ENCODE results near the gene PRLH. TPM values are rescaled to one million over a fixed set of nuclear protein-coding genes. Genes with fewer than 3 reads are reported as not detected.

The PRLH gene
- total and polyA plus RNA-seq, 2 of the 13 experiments (the other 11 are each of a cell fraction or from before 2014, with no cell fraction given) = not detected

DNA sequence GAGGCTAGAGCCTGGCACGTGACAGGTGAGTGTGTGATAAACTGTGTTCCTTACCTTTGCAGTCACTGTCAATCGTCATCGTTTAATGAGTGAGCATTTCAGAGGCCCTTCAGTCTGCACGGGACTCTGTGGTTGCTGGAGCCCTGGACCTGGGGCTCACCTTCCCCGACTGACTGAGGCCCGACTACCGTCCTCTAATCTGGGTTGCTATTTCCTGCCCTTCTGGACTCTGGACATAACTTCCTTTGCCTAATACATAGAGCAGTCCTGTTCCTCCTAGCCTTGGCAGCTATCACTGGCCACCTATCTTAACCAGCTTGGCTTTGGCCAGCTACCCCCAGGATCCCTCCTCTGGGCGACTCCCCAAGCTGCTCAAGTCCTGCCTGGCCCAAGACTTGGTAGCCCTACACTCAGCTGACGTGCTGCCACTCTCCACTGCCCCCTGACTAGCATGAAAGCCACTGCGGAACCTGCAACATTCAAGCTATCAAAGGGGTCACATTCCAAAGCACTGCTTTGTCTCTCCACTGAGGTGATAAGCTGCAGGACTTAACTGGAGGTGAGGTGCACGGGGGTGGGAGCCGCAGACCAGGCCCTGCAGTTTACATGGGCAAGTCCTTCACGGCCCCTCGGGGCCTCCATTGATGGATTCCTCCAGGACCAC, 35.2 kb downstream of the PRLH start (continued):
- TF ChIP-seq RFXAP (CRISPR knock-in tag; IDR thresholded peaks at IDR 0.05; ENCODE audit: borderline replicate concordance) = 0 out of 2 replicates have a peak, but pooled peaks have one; percentile 49
- peak; percentile 59 for TF ChIP-seq ELF1 (CRISPR knock-in tag; IDR thresholded peaks at IDR 0.05)
- TF ChIP-seq ZNF773 (CRISPR knock-in tag; IDR thresholded peaks at IDR 0.05; ENCODE audit: borderline replicate concordance) = no peak
- peak; percentile 75 for TF ChIP-seq ZNF264 (CRISPR knock-in tag; IDR thresholded peaks at IDR 0.05)
- 0 out of 2 replicates have a peak, but pooled peaks have one; percentile 34 for TF ChIP-seq HMG20B (CRISPR knock-in tag; conservative IDR thresholded peaks at IDR 0.05)
- TF ChIP-seq RCOR2 (CRISPR knock-in tag; IDR thresholded peaks at IDR 0.05) = peak; percentile 77
- 0 out of 2 replicates have a peak, but pooled peaks have one; percentile 19 for TF ChIP-seq MXD4 (CRISPR knock-in tag; IDR thresholded peaks at IDR 0.05)
- peak; percentile 72 for TF ChIP-seq ZSCAN9 (CRISPR knock-in tag; IDR thresholded peaks at IDR 0.05; ENCODE audit: borderline replicate concordance)
- no peak for TF ChIP-seq SRSF1 (optimal IDR thresholded peaks at IDR 0.05; ENCODE audit: low read depth, low read length)
- peak; percentile 85 for TF ChIP-seq SALL1 (CRISPR knock-in tag; IDR thresholded peaks at IDR 0.05)
- TF ChIP-seq FOXA3 (CRISPR knock-in tag; IDR thresholded peaks at IDR 0.05) = peak; percentile 61
- 0 out of 2 replicates have a peak, but pooled peaks have one; percentile 74 for TF ChIP-seq ZBTB7A (CRISPR knock-in tag; IDR thresholded peaks at IDR 0.05)
- TF ChIP-seq ATF3 (CRISPR knock-in tag; IDR thresholded peaks at IDR 0.05) = no peak
- peak; percentile 60 for TF ChIP-seq POLR2AphosphoS5 (IDR thresholded peaks at IDR 0.05; ENCODE audit: low read depth, low read length)
- no peak for TF ChIP-seq ZFP36L2 (CRISPR knock-in tag; IDR thresholded peaks at IDR 0.05)
- TF ChIP-seq HDAC2 (CRISPR knock-in tag; IDR thresholded peaks at IDR 0.05) = peak; percentile 75
- no peak for TF ChIP-seq HHEX (CRISPR knock-in tag; IDR thresholded peaks at IDR 0.05)
- TF ChIP-seq YY1 (IDR thresholded peaks at IDR 0.05; ENCODE audit: insufficient read depth, insufficient replicate concordance, low read depth, low read length) = peak; percentile 41
- no peak for TF ChIP-seq ZSCAN12 (CRISPR knock-in tag; IDR thresholded peaks at IDR 0.05)
- TF ChIP-seq FOXO1 (CRISPR knock-in tag; IDR thresholded peaks at IDR 0.05) = peak; percentile 43
- peak; percentile 51; the same call in 1 of the 2 replicates for TF ChIP-seq ZBTB26 (CRISPR knock-in tag; IDR thresholded peaks at IDR 0.05; ENCODE audit: borderline replicate concordance)
- peak; percentile 18; the same call in 1 of the 2 replicates for TF ChIP-seq STAG1 (CRISPR knock-in tag; IDR thresholded peaks at IDR 0.05)
- TF ChIP-seq ZNF574 (CRISPR knock-in tag; IDR thresholded peaks at IDR 0.05) = peak; percentile 77
- TF ChIP-seq ZNF430 (CRISPR knock-in tag; IDR thresholded peaks at IDR 0.05) = peak; percentile 72; the same call in 1 of the 2 replicates
- TF ChIP-seq FOSL1 (CRISPR knock-in tag; IDR thresholded peaks at IDR 0.05; ENCODE audit: borderline replicate concordance) = no peak
- peak; percentile 72 for TF ChIP-seq XRCC5 (optimal IDR thresholded peaks at IDR 0.05; ENCODE audit: low read length)
- TF ChIP-seq PHF21A (CRISPR knock-in tag; IDR thresholded peaks at IDR 0.05) = peak; percentile 97
- TF ChIP-seq, protein P1, sequence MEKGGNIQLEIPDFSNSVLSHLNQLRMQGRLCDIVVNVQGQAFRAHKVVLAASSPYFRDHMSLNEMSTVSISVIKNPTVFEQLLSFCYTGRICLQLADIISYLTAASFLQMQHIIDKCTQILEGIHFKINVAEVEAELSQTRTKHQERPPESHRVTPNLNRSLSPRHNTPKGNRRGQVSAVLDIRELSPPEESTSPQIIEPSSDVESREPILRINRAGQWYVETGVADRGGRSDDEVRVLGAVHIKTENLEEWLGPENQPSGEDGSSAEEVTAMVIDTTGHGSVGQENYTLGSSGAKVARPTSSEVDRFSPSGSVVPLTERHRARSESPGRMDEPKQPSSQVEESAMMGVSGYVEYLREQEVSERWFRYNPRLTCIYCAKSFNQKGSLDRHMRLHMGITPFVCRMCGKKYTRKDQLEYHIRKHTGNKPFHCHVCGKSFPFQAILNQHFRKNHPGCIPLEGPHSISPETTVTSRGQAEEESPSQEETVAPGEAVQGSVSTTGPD (CRISPR knock-in tag; IDR thresholded peaks at IDR 0.05) = peak; percentile 80
